Keratinocyte (primary cell): ENCODE data around the gene ILK. TPM values are rescaled to one million over a fixed set of nuclear protein-coding genes. Genes with fewer than 3 reads are reported as not detected.

Experiments used
- DNase-seq: peaks from one replicate; pipeline ENCODE4 v3.0.0-alpha.2; 2011; ENCODE audit warnings: low read depth, missing footprints, low spot score
- FAIRE-seq: peaks from 2 replicates; lab custom pipeline; 2011; peaks lifted over from hg19 to GRCh38; lab: Jason Lieb, UNC
- H2AFZ ChIP-seq: 2 replicates; pipeline ENCODE4 v1.6.0; 2012; ENCODE audit warnings: low read length, control low read depth, inconsistent platforms; ENCODE audit not compliant: control insufficient read depth
- H3K27ac ChIP-seq: 2 replicates; pipeline ENCODE4 v1.5.1; 2011; ENCODE audit warnings: low read length; ENCODE audit not compliant: control insufficient read depth, insufficient read depth
- H3K27me3 ChIP-seq: 3 replicates; pipeline ENCODE4 v1.6.0; 2011; ENCODE audit warnings: low read length; ENCODE audit not compliant: control insufficient read depth, insufficient read depth; ENCODE audit errors: extremely low read depth
- H3K36me3 ChIP-seq, 2 experiments: 2 replicates in 1 of 2; 3 replicates in 1 of 2; pipeline ENCODE4 v1.5.1; 2011; ENCODE audit warnings: low read length in 2 of 2, mild to moderate bottlenecking in 1 of 2; ENCODE audit not compliant: control insufficient read depth in 2 of 2, insufficient read depth in 2 of 2; ENCODE audit errors: extremely low read depth in 1 of 2
- H3K4me1 ChIP-seq: 3 replicates; pipeline ENCODE4 v1.5.1; 2011; ENCODE audit warnings: low read length; ENCODE audit not compliant: control insufficient read depth, insufficient read depth; ENCODE audit errors: extremely low read depth
- H3K4me2 ChIP-seq: 3 replicates; pipeline ENCODE4 v1.6.0; 2011; ENCODE audit warnings: low read depth, low read length; ENCODE audit not compliant: control insufficient read depth, insufficient read depth; ENCODE audit errors: extremely low read depth
- H3K4me3 ChIP-seq, 3 experiments: fragments of 200-600 bp in 1 of 3; sonication (generic) in 1 of 3; 2 replicates in 2 of 3; 3 replicates in 1 of 3; pipeline ENCODE4 v1.5.1; 2011 to 2016; ENCODE audit warnings: low read length in 3 of 3, mild to moderate bottlenecking in 3 of 3, control low read depth in 2 of 3, inconsistent platforms in 1 of 3, low read depth in 1 of 3, mixed read lengths in 1 of 3, mixed run types in 1 of 3, moderate library complexity in 1 of 3; ENCODE audit not compliant: control insufficient read depth in 2 of 3, insufficient read depth in 2 of 3; ENCODE audit errors: extremely low read depth in 1 of 3
- H3K79me2 ChIP-seq: 2 replicates; pipeline ENCODE4 v1.6.0; 2012; ENCODE audit warnings: low read length; ENCODE audit not compliant: control insufficient read depth, insufficient read depth
- H3K9ac ChIP-seq: 3 replicates; pipeline ENCODE4 v1.6.0; 2011; ENCODE audit warnings: low read length; ENCODE audit not compliant: control insufficient read depth, insufficient read depth; ENCODE audit errors: extremely low read depth
- H3K9me1 ChIP-seq: 3 replicates; pipeline ENCODE4 v1.6.0; 2011; ENCODE audit warnings: low read length; ENCODE audit not compliant: control insufficient read depth, insufficient read depth; ENCODE audit errors: extremely low read depth
- H3K9me3 ChIP-seq: 2 replicates; pipeline ENCODE4 v1.5.1; 2012; ENCODE audit warnings: low read depth, low read length; ENCODE audit not compliant: control insufficient read depth
- H4K20me1 ChIP-seq: 3 replicates; pipeline ENCODE4 v1.6.0; 2011; ENCODE audit warnings: low read length; ENCODE audit not compliant: control insufficient read depth, insufficient read depth; ENCODE audit errors: extremely low read depth
- EZH2 ChIP-seq: IDR thresholded peaks from one replicate; pipeline ENCODE4 v1.6.1; 2012; ENCODE audit warnings: inconsistent platforms, mild to moderate bottlenecking, low read length, moderate library complexity
- dilution Hi-C: fragments of 300-500 bp; cut with MboI; formaldehyde crosslinking; loops from one replicate; pipeline ENCODE4 v1.7.0; 2020; ENCODE audit warnings: low sequenced_read_pairs; ENCODE audit not compliant: extremely low pct_ligation_motif_present
- polyA minus RNA-seq, 3 experiments: library from RNA; depleted of rRNA, polyadenylated mRNA; stranded (reverse); fragments of >200 nt; gene quantifications; 1 replicate in 1 of 3; 2 replicates in 1 of 3; 3 replicates in 1 of 3; pipeline ENCODE4 v1.2.3, GENCODE V29; 2011
- polyA plus RNA-seq, 5 experiments: library from polyadenylated mRNA; depleted of rRNA in 3 of 5; stranded (reverse) in 3 of 5; stranded (forward) in 1 of 5; unstranded in 1 of 5; fragments of >200 nt; gene quantifications; 1 replicate in 1 of 5; 2 replicates in 3 of 5; 3 replicates in 1 of 5; pipeline versions ENCODE4 v1.2.1 to v1.2.3, GENCODE V29; 2011 to 2012; ENCODE audit warnings: missing spikeins in 2 of 5, low read depth in 1 of 5, low replicate concordance in 1 of 5
- TF ChIP-seq, protein P1 (sequence below), 3 experiments: IDR thresholded peaks in 1 of 3; conservative IDR thresholded peaks in 1 of 3; optimal IDR thresholded peaks in 1 of 3; 2 replicates in 2 of 3; 3 replicates in 1 of 3; pipeline versions ENCODE3 to v1.5.1; 2011; ENCODE audit warnings: low read length in 3 of 3, mild to moderate bottlenecking in 3 of 3, moderate library complexity in 2 of 3, control low read depth in 1 of 3, inconsistent platforms in 1 of 3; ENCODE audit not compliant: insufficient read depth in 2 of 3; ENCODE audit errors: extremely low read depth in 1 of 3

ILK gene
- polyA plus RNA-seq (103 to 164 TPM (median 117 TPM) in 3 replicates), polyA minus RNA-seq (108 to 148 TPM (median 113 TPM) in 3 replicates)
- 54.4 TPM for polyA plus RNA-seq (2011; ENCODE audit: low read depth)
- polyA plus RNA-seq (2011; cell fraction: cytosol; rRNA removed) = 116 and 118 TPM in 2 replicates
- polyA plus RNA-seq (2011; cell fraction: nucleus; rRNA removed) = 151 and 152 TPM in 2 replicates
- polyA plus RNA-seq (2012; ENCODE audit: low replicate concordance) = 59.5 and 111 TPM in 2 replicates
- 79.0 TPM for polyA minus RNA-seq (2011; cell fraction: cytosol; rRNA and poly(A)+ RNA removed)
- polyA minus RNA-seq (2011; cell fraction: nucleus; rRNA and poly(A)+ RNA removed) = 29.1 and 48.5 TPM in 2 replicates

DNA sequence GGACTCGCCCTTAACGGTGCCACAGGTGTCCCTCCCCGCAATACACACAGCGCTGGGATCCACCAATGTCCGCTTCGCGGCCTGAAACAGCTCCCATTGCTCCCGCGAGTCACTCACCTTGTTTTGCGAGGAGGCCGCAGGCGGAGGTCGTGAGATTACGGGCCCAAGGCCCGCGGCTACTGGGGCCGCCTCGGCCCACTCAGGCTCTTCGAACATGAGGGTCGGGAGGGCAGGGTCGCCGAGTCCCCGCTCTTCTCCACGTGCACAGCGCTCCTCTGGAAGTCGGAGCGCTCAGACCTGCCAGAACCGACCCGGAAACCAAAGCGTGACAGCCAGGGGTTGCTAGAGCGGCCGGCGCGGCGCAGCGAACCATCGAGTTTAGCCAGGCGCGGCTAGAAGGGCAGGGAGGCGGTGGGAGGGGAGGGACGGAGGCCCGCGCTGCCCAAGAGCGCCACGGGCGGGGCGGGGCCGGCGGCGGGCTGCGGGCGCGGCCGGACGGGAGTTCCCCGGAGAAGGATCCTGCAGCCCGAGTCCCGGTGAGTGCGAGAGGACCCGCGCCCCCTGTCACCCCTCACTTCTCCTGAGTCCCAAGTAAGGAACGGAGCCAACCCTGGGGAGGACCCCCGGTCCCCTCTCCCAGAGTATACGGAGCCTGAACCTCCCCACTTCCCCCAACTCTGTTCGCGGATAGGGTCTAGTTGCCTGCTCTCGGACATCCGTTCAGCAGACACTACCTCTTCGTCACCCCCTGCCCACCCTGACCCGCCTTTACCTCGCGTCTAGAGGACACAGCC is at the start of gene ILK, which contains the start of gene RRP8:
ILK (plus strand) TSS at position 488 of the 794 bp plus-strand sequence. CDS start 498 bp downstream, outside the sequence.
RRP8 (minus strand) TSS at position 330 of the 794 bp plus-strand sequence; CDS start at position 216, 114 bp downstream.
- peaks cover 85% of the 10 kb centered on the region for H3K79me2 ChIP-seq
- DNase-seq (peak; percentile 13), FAIRE-seq (no peak)
- peak within 1 kb of the TSS; percentile 94 for H3K9ac ChIP-seq
- peak within 1 kb of the TSS; percentile 79 to 98 (median 97) for H3K4me3 ChIP-seq
- no peaks in the 10 kb centered on the region for H3K27me3 ChIP-seq
- peaks cover 27 to 40% of the 10 kb centered on the region in 2 experiments for H3K36me3 ChIP-seq
- no peaks in the 10 kb centered on the region for H4K20me1 ChIP-seq
- peak within 1 kb of the TSS; percentile 99 for H3K4me2 ChIP-seq
- peak within 1 kb of the TSS; percentile 88 for H3K27ac ChIP-seq
- peaks cover 3% of the 10 kb centered on the region for H3K9me1 ChIP-seq
- no peak for TF ChIP-seq EZH2
- TF ChIP-seq, protein P1, sequence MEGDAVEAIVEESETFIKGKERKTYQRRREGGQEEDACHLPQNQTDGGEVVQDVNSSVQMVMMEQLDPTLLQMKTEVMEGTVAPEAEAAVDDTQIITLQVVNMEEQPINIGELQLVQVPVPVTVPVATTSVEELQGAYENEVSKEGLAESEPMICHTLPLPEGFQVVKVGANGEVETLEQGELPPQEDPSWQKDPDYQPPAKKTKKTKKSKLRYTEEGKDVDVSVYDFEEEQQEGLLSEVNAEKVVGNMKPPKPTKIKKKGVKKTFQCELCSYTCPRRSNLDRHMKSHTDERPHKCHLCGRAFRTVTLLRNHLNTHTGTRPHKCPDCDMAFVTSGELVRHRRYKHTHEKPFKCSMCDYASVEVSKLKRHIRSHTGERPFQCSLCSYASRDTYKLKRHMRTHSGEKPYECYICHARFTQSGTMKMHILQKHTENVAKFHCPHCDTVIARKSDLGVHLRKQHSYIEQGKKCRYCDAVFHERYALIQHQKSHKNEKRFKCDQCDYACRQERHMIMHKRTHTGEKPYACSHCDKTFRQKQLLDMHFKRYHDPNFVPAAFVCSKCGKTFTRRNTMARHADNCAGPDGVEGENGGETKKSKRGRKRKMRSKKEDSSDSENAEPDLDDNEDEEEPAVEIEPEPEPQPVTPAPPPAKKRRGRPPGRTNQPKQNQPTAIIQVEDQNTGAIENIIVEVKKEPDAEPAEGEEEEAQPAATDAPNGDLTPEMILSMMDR (optimal IDR thresholded peaks at IDR 0.05 in 1 of 3, IDR thresholded peaks at IDR 0.05 in 1 of 3, conservative IDR thresholded peaks at IDR 0.05 in 1 of 3; ENCODE audit: extremely low read depth in 1 of 3, insufficient read depth in 2 of 3, low read length in 3 of 3) = peak in 1 of 3 experiments; percentile 28
- H3K9me3 ChIP-seq = no peaks in the 10 kb centered on the region
- peak within 1 kb of the TSS; percentile 94 for H2AFZ ChIP-seq
- H3K4me1 ChIP-seq = peaks cover 41% of the 10 kb centered on the region
- dilution Hi-C loops = no loop called here

DNA sequence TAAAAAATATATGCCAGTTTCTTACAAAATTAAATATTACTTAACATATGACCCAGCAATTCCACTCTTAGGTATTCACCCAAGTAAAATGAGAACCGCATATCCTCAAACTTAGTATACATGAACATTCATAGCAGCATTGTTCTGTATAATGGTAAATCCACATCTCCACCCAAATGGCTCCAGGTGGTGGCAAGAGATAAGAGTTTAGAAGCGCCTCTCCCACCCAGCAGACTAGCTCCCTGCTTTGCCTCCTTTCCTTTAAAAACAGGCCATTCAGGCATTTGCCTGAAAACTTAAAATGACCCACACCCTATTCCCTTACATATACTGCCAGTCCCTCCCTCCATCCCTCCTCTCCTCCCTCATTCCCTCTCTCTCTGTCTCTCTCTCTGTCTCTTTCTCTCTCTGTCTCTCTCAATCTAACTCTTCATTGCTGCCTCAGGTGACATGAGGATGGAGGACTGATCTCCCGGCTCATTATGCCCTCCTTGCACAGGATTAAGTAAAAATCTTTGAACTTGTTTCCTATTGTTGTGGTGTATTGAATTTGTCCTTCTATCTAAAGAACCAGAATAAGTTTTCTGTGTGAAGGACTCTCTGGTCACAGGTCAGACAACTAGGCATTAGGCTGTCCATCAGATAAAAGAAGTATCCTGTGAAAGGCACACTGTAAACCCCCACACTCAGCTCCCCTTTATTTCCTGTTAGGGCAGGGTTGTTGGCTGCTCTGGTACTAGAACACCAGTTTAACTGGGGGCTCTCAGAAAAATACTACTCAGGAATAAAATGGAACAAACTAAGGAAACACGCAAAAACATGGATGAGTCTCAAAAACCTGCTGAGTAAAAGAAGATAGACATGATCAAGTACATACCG is 48.5 kb upstream of the ILK start:
- H3K36me3 ChIP-seq = no peaks in the 10 kb centered on the region
- no peak overlapping the region for H3K4me3 ChIP-seq
- no peak overlapping the region for H3K9ac ChIP-seq
- FAIRE-seq (no peak), DNase-seq (no peak)
- H3K79me2 ChIP-seq = no peaks in the 10 kb centered on the region
- peaks cover 3% of the 10 kb centered on the region for H3K4me1 ChIP-seq
- H2AFZ ChIP-seq = no peak overlapping the region
- dilution Hi-C loops = no loop called here
- H4K20me1 ChIP-seq = no peaks in the 10 kb centered on the region
- TF ChIP-seq EZH2 = no peak
- TF ChIP-seq, protein P1 (optimal IDR thresholded peaks at IDR 0.05 in 1 of 3, IDR thresholded peaks at IDR 0.05 in 1 of 3, conservative IDR thresholded peaks at IDR 0.05 in 1 of 3; ENCODE audit: extremely low read depth in 1 of 3, insufficient read depth in 2 of 3, low read length in 3 of 3) = no peak
- no peak overlapping the region for H3K4me2 ChIP-seq
- no peaks in the 10 kb centered on the region for H3K9me1 ChIP-seq
- H3K27ac ChIP-seq = no peak overlapping the region
- no peaks in the 10 kb centered on the region for H3K9me3 ChIP-seq
- no peaks in the 10 kb centered on the region for H3K27me3 ChIP-seq
